Cardiac muscle cell (in vitro differentiated cells and primary cell): ENCODE results near the gene GCK. TPM values are rescaled to one million over a fixed set of nuclear protein-coding genes. Genes with fewer than 3 reads are reported as not detected.

Experiments used
- DNase-seq, 2 donors: peaks; one replicate each; pipeline versions ENCODE4 v3.0.0 to v3.0.0-alpha.2; 2010 to 2017; ENCODE audit warnings: low read depth in 1 of 2, low spot score in 1 of 2
- H3K27ac ChIP-seq: fragments of 200-600 bp; sonication (generic); 2 replicates; pipeline ENCODE4 v1.5.1; 2016
- H3K27me3 ChIP-seq: fragments of 200-600 bp; sonication (generic); 2 replicates; pipeline ENCODE4 v1.6.0; 2016; ENCODE audit warnings: control low read depth
- H3K36me3 ChIP-seq: fragments of 200-600 bp; sonication (generic); 2 replicates; pipeline ENCODE4 v1.5.1; 2016; ENCODE audit warnings: control low read depth
- H3K4me1 ChIP-seq: fragments of 200-600 bp; sonication (generic); 2 replicates; pipeline ENCODE4 v1.8.1; 2017; ENCODE audit warnings: low read depth, mild to moderate bottlenecking, mixed run types
- H3K4me3 ChIP-seq: fragments of 200-600 bp; sonication (generic); 2 replicates; pipeline ENCODE4 v1.5.1; 2016; ENCODE audit warnings: mild to moderate bottlenecking
- H3K9me3 ChIP-seq: fragments of 200-600 bp; sonication (generic); 2 replicates; pipeline ENCODE4 v1.5.1; 2017; ENCODE audit warnings: low read depth, mild to moderate bottlenecking, control low read depth
- CTCF ChIP-seq: IDR thresholded peaks from 2 replicates; pipeline ENCODE4 v1.5.1; 2012; ENCODE audit warnings: low read depth, mild to moderate bottlenecking, low read length
- polyA plus RNA-seq: library from polyadenylated mRNA; unstranded; fragments of >200 nt; fragmentation: Nextera tagmentation; extraction: Ambion mirVana; gene quantifications from 2 replicates; pipeline ENCODE4 v1.2.1, GENCODE V29; 2016
- total RNA-seq: library from RNA; depleted of rRNA; stranded (reverse); fragments of >200 nt; gene quantifications from 2 replicates; pipeline ENCODE4 v1.2.3, GENCODE V29; 2016

The GCK gene
- total and polyA plus RNA-seq, 2 experiments from 2014 or later, result 26.7 to 46.4 TPM

- no peak overlapping the region for H3K4me3 ChIP-seq
- peaks cover 22% of the 10 kb centered on the region for H3K4me1 ChIP-seq
- H3K27ac ChIP-seq, result no peak overlapping the region
- H3K9me3 ChIP-seq, result no peaks in the 10 kb centered on the region
- TF ChIP-seq CTCF, result no peak
- H3K27me3 ChIP-seq, result no peaks in the 10 kb centered on the region
- DNase-seq, result peak in 1 of 2 donors; percentile 17
- H3K36me3 ChIP-seq, result no peaks in the 10 kb centered on the region
Observed at GRCh38 chr7:44221231-44221791, 32.1 kb upstream of the GCK start.

GRCh38 chr7:44220358-44221112 is 31.3 kb upstream of the GCK start:
- H3K27ac ChIP-seq, result no peak overlapping the region
- H3K9me3 ChIP-seq, result no peaks in the 10 kb centered on the region
- no peak for DNase-seq
- TF ChIP-seq CTCF, result no peak
- H3K4me3 ChIP-seq, result no peak overlapping the region
- no peaks in the 10 kb centered on the region for H3K27me3 ChIP-seq
- H3K4me1 ChIP-seq, result peaks cover 22% of the 10 kb centered on the region
- H3K36me3 ChIP-seq, result no peaks in the 10 kb centered on the region

- H3K36me3 ChIP-seq, result no peaks in the 10 kb centered on the region
- TF ChIP-seq CTCF, result no peak
Observed at GRCh38 chr7:44220046-44220357, 30.8 kb upstream of the GCK start.

GRCh38 chr7:44219371-44220045 is 30.3 kb upstream of the GCK start:
- Histone ChIP-seq H3K27ac (no peak overlapping the region), H3K4me3 (no peak overlapping the region), H3K4me1 (peaks cover 25% of the 10 kb centered on the region), H3K9me3 (no peaks in the 10 kb centered on the region), H3K27me3 (no peaks in the 10 kb centered on the region), H3K36me3 (no peaks in the 10 kb centered on the region)
- TF ChIP-seq CTCF, result no peak
- DNase-seq, result no peak

More at GRCh38 chr7:44220046-44220357, 30.8 kb upstream of the GCK start:
- no peak overlapping the region for H3K27ac ChIP-seq
- no peaks in the 10 kb centered on the region for H3K27me3 ChIP-seq
- no peak overlapping the region for H3K4me3 ChIP-seq
- peaks cover 22% of the 10 kb centered on the region for H3K4me1 ChIP-seq
- H3K9me3 ChIP-seq, result no peaks in the 10 kb centered on the region
- no peak for DNase-seq

- peak in 1 of 2 donors; percentile 80 for DNase-seq
- Histone ChIP-seq H3K27me3 (no peaks in the 10 kb centered on the region), H3K27ac (peak overlapping the region; percentile 49), H3K9me3 (no peaks in the 10 kb centered on the region), H3K4me3 (no peak overlapping the region), H3K4me1 (peaks cover 23% of the 10 kb centered on the region), H3K36me3 (peaks cover 5% of the 10 kb centered on the region)
- peak; percentile 29 for TF ChIP-seq CTCF
Observed at GRCh38 chr7:44218418-44219201, 29.4 kb upstream of the GCK start.
